IPS-15b (cell line): ENCODE results near the gene PSPC1.
"Not testable (repeated sequence)": the region's sequence is repeated elsewhere in the genome, so short reads cannot be mapped to it uniquely, and the experiment has no call there.

ENCODE experiments used
- H3K27me3 ChIP-seq: one replicate; pipeline ENCODE4 v1.6.1; 2013; ENCODE audit warnings: low read length; ENCODE audit not compliant: control insufficient read depth, insufficient read depth
- H3K36me3 ChIP-seq: one replicate; pipeline ENCODE4 v1.6.1; 2013; ENCODE audit warnings: low read length; ENCODE audit not compliant: control insufficient read depth, insufficient read depth
- H3K4me1 ChIP-seq: one replicate; pipeline ENCODE4 v1.6.1; 2013; ENCODE audit warnings: mild to moderate bottlenecking, low read length; ENCODE audit not compliant: control insufficient read depth, insufficient read depth
- H3K4me3 ChIP-seq: one replicate; pipeline ENCODE4 v1.5.1; 2013; ENCODE audit warnings: low read depth, low read length
- H3K9ac ChIP-seq: one replicate; pipeline ENCODE4 v1.6.1; 2013; ENCODE audit warnings: low read depth, mild to moderate bottlenecking, low read length
- H3K9me3 ChIP-seq: one replicate; pipeline ENCODE4 v1.6.1; 2013; ENCODE audit warnings: mild to moderate bottlenecking, low read length; ENCODE audit not compliant: control insufficient read depth, insufficient read depth

Gene PSPC1

DNA sequence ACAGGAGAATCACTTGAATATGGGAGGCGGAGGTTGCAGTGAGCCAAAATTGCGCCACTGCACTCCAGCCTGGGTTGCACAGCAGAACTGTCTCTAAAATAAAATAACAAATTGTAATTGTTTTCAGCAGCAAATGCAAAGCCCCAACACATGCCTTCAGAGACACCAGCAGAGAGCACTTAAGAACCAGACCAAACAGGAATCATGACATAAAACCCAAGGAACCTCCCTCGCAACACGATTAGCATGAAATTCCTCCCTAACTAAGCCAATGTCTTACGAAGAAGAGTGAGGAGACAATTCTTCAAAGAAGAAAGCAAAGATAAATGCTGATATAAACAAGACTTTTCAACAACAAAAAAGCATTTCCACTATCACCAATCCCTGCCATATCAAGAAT, 40.1 kb downstream of the PSPC1 start:
- Histone ChIP-seq H3K9me3 (no peaks in the 10 kb centered on the region), H3K4me1 (no peaks in the 10 kb centered on the region), H3K36me3 (peaks cover 9% of the 10 kb centered on the region)

DNA sequence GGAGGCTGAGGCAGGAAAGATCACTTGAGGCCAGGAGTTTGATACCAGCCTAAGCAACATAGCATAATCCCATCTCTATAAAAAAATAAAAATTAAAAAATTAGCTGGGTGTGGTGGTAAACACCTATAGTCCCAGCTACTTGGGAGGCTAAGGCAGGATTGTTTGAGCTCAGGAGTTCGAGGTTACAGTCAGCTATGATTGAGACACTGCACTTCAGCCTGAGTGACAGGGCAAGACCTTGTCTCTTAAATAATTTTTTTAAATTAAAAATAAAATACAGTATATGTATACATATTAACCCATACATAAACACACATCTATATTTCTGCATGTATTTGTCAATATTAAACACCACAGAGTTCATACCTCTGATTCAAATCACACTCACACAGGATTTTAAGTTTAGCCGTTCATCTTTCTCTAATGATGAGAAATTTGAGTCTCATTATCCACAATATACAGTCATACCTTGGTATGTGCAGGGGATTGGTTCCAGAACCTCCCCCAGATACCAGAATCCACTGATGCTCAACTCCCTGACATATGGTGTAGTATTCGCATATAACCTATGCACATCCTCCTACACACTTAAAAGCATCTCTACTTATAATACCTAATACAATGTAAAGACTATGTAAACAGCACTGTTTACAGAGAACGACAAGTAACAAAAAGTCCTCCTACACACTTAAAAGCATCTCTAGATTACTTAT, 44.7 kb downstream of the PSPC1 start:
- Histone ChIP-seq H3K4me3 (no peak overlapping the region), H3K36me3 (peaks cover 6% of the 10 kb centered on the region), H3K9me3 (no peaks in the 10 kb centered on the region), H3K27me3 (no peaks in the 10 kb centered on the region), H3K9ac (no peak overlapping the region), H3K4me1 (no peaks in the 10 kb centered on the region)

More for the DNA sequence above, 40.1 kb downstream of the PSPC1 start:
- Histone ChIP-seq H3K9ac (no peak overlapping the region), H3K27me3 (no peaks in the 10 kb centered on the region), H3K4me3 (no peak overlapping the region)

DNA sequence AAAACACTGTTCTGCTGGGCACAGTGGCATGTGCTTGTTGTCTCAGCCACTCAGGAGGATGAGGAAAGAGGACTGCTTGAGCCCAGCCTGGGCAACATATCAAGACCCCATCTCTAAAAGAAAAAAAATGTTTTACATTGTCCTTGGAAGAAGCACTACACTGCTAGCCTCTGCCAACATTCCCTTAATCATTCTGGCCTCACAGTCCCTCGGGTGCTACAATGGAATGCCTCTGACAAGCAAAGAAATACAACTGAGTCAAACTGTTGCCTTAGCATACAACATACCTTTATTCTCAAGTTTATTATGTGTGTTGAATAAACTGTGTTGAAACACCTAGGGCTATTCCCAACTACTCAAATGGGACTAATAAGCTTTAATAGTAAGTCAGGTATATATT, 56.1 kb downstream of the PSPC1 start:
- no peaks in the 10 kb centered on the region for H3K4me1 ChIP-seq
- peaks cover 5% of the 10 kb centered on the region for H3K36me3 ChIP-seq
- H3K9me3 ChIP-seq, result no peaks in the 10 kb centered on the region
- H3K4me3 ChIP-seq, result no peak overlapping the region
- no peaks in the 10 kb centered on the region for H3K27me3 ChIP-seq
- no peak overlapping the region for H3K9ac ChIP-seq

DNA sequence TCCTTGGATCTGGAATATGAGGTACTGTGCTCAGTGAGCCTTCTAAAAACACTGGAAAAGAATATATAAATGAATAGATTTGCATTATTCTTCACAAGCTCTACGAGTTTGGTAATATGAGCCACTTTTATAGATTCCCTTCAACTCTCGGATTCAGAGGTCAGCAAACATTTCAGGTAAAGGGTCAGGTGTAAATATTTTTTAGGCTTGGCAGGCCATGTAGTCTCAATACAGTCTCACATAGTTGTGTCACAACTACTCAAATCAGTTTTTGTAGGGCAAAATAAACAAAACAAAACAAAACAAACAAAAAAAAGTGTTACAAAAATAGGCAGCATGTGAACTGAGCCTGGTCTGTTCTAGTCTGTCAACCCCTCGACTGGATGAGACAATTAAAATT, 57.4 kb downstream of the PSPC1 start:
- Histone ChIP-seq H3K9me3 (no peaks in the 10 kb centered on the region), H3K36me3 (peaks cover 5% of the 10 kb centered on the region), H3K9ac (no peak overlapping the region), H3K4me3 (no peak overlapping the region), H3K27me3 (no peaks in the 10 kb centered on the region), H3K4me1 (no peaks in the 10 kb centered on the region)

DNA sequence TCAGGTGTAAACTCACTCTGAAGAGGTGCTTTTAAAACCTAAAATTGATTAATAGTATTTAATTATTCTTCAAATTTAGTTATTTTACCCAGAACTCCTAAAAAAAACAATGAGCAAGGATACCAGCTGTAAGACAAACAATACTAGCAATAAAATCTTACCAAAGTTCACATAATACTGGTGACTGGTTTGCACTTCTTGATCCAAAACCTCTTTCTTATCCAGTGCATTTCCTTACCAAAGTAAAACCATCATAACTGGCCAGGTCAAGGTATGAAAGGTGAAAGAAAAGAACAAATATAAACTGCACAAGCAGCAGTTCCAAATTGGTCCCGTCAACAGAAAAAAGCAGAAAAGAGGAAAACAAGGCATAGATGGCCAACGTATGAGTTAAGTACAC, 62.7 kb downstream of the PSPC1 start:
- Histone ChIP-seq H3K36me3 (no peaks in the 10 kb centered on the region), H3K9me3 (no peaks in the 10 kb centered on the region), H3K4me1 (no peaks in the 10 kb centered on the region), H3K27me3 (no peaks in the 10 kb centered on the region), H3K9ac (no peak overlapping the region), H3K4me3 (no peak overlapping the region)

DNA sequence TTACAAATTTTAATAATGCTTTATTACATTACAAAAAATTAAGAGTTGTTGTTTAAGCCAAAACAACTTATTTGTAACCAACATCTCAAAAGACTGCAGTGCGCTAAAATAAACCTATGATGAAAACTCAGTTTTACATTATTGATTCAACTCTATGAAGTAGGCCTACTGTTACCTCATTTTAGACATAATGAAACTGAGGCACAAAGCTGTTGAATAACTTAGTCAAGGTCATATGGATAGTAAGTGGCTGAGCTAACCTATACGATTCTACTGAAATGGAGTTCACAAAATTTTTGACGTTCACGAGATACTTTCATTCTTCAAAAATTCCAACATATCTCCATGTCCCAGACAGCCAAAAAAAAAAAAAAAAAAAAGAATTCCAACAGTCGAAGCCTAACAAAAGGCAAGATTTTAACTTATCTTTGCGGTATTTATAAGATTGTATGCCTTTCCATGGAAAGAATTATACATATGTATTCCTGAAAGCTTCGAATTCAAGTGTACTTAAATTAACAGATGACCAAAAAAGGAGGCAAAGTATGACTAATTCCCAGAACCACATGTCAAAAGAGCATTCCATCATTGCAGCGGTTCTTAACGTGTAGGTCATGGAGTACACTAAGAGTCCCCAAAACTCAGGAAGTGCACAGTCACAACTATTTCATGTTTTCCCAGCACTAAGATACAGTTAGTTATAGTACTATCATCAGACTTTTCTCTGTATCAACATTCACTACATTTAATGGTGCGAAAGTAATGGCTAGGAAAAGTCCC, 69.4 kb downstream of the PSPC1 start:
- H3K27me3 ChIP-seq, result no peaks in the 10 kb centered on the region

DNA sequence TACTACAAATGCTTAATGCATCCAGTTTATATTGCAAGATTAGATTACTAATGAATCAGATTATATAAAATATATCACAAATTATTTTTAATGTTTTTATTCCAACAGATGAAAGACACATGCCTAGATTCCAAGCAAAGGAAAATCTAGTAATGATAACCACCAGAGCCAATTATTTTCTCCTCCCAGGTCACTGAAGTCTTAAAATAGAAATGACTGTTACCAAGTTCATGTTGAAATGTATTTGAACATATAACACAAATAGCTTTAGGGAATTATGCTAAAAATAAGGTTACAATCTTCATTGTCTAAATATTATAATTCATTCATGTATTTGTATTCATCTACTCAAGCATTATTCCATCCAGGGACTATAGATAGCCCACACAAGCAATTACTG, 73.0 kb downstream of the PSPC1 start:
- not testable (repeated sequence) for H3K4me1 ChIP-seq, H3K4me3 ChIP-seq, H3K9me3 ChIP-seq, H3K36me3 ChIP-seq, H3K27me3 ChIP-seq, H3K9ac ChIP-seq

More for the DNA sequence above, 69.4 kb downstream of the PSPC1 start:
- Histone ChIP-seq H3K9ac (no peak overlapping the region), H3K36me3 (no peaks in the 10 kb centered on the region), H3K4me3 (no peak overlapping the region), H3K4me1 (no peaks in the 10 kb centered on the region), H3K9me3 (no peaks in the 10 kb centered on the region)

DNA sequence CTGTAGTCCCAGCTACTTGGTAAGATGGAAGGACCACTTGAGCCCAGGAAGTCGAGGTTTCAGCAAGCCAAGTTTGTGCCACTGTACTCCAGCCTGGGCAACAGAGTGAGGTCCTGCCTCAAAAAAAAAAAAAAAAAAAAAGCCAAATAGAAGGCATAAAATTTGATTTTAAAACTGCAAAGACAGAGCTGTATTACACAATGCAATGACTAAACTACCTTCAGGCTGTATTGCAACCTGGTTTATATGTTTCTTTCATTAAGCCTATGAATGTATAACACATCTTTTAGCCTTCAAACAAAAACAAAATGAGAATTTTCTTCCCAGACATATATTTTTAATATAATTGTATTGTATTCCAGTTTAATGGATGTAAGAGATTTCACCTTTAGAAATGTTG, 73.7 kb downstream of the PSPC1 start:
- H3K4me1 ChIP-seq, H3K36me3 ChIP-seq, H3K9ac ChIP-seq, H3K4me3 ChIP-seq, H3K9me3 ChIP-seq, H3K27me3 ChIP-seq: not testable (repeated sequence)

DNA sequence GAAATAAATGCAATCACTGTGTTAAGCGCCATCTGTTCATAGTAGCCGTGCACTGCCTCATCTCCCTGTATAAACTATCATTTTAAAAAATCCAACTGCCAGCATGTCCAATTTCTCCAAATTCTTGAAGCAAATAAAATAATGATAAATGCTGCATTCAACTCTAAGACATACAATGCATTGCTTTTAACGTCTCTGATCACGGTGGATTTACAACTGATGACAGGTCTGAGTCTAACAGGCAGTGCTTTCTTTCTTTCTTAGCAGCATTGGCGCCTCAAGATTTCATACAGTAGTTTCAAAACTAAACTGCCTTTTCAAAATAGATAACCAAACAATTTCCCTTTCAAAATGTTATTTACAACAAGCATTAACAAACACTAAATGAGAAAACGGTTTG, 78.5 kb downstream of the PSPC1 start:
- H3K9me3 ChIP-seq, H3K4me3 ChIP-seq, H3K36me3 ChIP-seq, H3K4me1 ChIP-seq, H3K27me3 ChIP-seq, H3K9ac ChIP-seq: not testable (repeated sequence)

DNA sequence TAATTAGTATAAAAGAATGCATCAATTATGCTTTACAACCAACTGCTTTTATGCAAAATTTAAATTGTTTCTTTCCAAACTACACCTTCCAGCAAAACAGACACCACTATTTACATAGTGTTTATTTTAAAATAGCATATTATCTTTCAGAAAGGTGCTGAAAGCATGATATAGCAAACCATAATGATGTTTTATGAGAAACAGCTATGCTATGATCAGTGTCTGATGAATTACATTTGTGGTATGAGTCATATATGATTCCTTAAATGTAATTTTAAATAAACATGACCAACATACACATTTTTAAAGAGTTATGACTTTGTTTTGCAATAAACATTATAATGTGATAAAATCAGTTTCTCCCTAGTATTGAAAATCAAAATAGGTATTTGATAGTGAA, 81.1 kb downstream of the PSPC1 start:
- not testable (repeated sequence) for H3K9ac ChIP-seq, H3K27me3 ChIP-seq, H3K9me3 ChIP-seq, H3K4me1 ChIP-seq, H3K4me3 ChIP-seq, H3K36me3 ChIP-seq

DNA sequence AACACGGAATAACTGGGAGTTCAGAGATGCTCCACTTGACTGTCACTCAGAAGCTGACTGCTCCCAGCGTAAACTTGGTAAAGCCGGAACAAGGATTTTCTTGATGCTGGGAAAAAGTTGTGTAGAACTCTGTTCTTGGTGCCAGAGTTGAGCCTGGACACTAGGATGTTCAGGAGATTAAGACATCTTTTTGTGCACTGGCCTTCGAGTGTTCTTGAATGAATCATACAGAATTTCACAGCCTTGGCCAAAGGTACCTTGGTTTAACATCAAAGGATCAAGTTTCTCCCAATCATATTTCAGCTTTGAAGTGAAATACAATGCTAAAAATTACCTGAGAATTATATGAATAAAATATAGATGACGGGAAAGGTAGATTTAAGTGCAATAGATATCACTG, 81.8 kb downstream of the PSPC1 start:
- H3K27me3 ChIP-seq, H3K9me3 ChIP-seq, H3K4me3 ChIP-seq, H3K36me3 ChIP-seq, H3K9ac ChIP-seq: not testable (repeated sequence)
- peaks cover 12% of the 10 kb centered on the region for H3K4me1 ChIP-seq

DNA sequence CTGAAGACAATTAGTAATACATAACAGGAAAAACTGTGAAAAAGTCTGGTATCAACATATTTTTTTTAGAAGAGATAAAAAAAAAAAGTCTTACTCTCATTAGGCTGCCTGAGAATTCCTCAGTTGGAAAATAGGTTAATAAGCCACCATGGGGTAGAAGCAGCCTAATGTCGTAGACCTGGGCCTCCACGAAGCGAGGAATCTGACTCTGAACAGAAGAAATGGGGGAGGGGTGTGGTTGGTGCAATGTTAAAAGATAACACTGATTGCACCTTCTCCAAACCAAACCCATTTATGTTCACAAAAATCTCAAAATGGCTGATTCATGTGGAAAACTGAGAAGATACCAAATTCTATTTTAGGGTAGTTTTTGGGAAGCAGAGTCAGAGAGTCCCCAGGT, 86.9 kb downstream of the PSPC1 start:
- no peaks in the 10 kb centered on the region for H3K9me3 ChIP-seq
- no peak overlapping the region for H3K4me3 ChIP-seq
- H3K27me3 ChIP-seq, result no peaks in the 10 kb centered on the region
- H3K4me1 ChIP-seq, result peaks cover 16% of the 10 kb centered on the region
- H3K36me3 ChIP-seq, result no peaks in the 10 kb centered on the region
- no peak overlapping the region for H3K9ac ChIP-seq
